OCI-LY7 (cell line): ENCODE results near the gene FHIT.

Experiments used
- EZH2phosphoT487 ChIP-seq: fragments of 200-600 bp; sonication (generic); IDR thresholded peaks from 2 replicates; pipeline ENCODE4 v1.6.1; 2018; ENCODE audit warnings: low read depth, borderline replicate concordance, mild to moderate bottlenecking, mixed run types, antibody characterized with exemption, low read length, moderate library complexity, mixed read lengths
- TF ChIP-seq, protein P1 (sequence below): fragments of 200-600 bp; sonication (generic); conservative IDR thresholded peaks from 2 replicates; pipeline ENCODE4 v1.5.1; 2014; ENCODE audit warnings: mild to moderate bottlenecking, antibody characterized with exemption, low read length, moderate library complexity, mixed read lengths

DNA sequence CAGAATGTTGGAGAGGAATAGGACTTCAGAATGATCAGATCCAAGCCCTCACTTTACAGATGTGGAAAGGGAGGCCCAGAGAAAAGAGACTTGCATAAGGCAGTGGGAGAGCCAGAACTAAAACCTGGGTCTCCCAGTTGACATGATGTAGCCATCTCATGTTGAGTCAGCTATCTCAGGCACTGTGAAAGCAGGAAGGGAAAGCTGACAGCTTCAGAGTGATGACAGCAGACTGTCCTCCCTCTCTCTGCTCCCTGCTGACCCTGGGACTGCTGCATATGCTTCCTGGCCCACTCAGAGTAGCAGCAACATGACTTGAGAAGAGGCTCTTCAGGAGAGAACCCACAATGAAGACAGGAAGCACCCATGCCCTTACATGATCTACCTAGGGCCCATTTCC lies 14.7 kb downstream of the FHIT start:
- TF ChIP-seq, protein P1, sequence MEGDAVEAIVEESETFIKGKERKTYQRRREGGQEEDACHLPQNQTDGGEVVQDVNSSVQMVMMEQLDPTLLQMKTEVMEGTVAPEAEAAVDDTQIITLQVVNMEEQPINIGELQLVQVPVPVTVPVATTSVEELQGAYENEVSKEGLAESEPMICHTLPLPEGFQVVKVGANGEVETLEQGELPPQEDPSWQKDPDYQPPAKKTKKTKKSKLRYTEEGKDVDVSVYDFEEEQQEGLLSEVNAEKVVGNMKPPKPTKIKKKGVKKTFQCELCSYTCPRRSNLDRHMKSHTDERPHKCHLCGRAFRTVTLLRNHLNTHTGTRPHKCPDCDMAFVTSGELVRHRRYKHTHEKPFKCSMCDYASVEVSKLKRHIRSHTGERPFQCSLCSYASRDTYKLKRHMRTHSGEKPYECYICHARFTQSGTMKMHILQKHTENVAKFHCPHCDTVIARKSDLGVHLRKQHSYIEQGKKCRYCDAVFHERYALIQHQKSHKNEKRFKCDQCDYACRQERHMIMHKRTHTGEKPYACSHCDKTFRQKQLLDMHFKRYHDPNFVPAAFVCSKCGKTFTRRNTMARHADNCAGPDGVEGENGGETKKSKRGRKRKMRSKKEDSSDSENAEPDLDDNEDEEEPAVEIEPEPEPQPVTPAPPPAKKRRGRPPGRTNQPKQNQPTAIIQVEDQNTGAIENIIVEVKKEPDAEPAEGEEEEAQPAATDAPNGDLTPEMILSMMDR, result no peak
- TF ChIP-seq EZH2phosphoT487, result no peak
